MM.1S (cell line): ENCODE results near the gene AUP1.

ENCODE experiments used
- CTCF ChIP-seq: fragments of 300-600 bp; sonication (generic); IDR thresholded peaks from 2 replicates; pipeline ENCODE4 v1.5.1; 2016; ENCODE audit warnings: antibody characterized with exemption, low read length, mixed read lengths
- EZH2 ChIP-seq: fragments of 300-600 bp; sonication (generic); optimal IDR thresholded peaks from 2 replicates; pipeline ENCODE3; 2017; ENCODE audit warnings: low read depth, mild to moderate bottlenecking, antibody characterized with exemption, low read length, mixed read lengths
- EZH2phosphoT487 ChIP-seq: fragments of 300-600 bp; sonication (generic); IDR thresholded peaks from 2 replicates; pipeline ENCODE4 v1.6.1; 2018; ENCODE audit warnings: antibody characterized with exemption, low read length

GRCh38 chr2:74556159-74556558, 26.7 kb upstream of the AUP1 start:
- TF ChIP-seq CTCF (no peak), EZH2 (no peak), EZH2phosphoT487 (no peak)
